ENCODE measurements around the gene IMPACT. TPM values are rescaled to one million over a fixed set of nuclear protein-coding genes. Genes with fewer than 3 reads are reported as not detected.

Gene IMPACT
- total RNA-seq, 4 donors from 2014 or later = 14.9 to 22.9 (median 20.3) TPM

GRCh38 chr18:24470805-24471204 is 44.3 kb downstream of the IMPACT start:
- ATAC-seq (ENCODE audit: low FRiP score) = no peak
- DNase-seq (ENCODE audit: low spot score) = no peak
- TF ChIP-seq CTCF (IDR thresholded peaks at IDR 0.05) = no peak

GRCh38 chr18:24472591-24472990 is 46.1 kb downstream of the IMPACT start:
- DNase-seq (ENCODE audit: low spot score) (no peak), ATAC-seq (ENCODE audit: low FRiP score) (no peak)
- TF ChIP-seq CTCF (IDR thresholded peaks at IDR 0.05) = no peak

DNA sequence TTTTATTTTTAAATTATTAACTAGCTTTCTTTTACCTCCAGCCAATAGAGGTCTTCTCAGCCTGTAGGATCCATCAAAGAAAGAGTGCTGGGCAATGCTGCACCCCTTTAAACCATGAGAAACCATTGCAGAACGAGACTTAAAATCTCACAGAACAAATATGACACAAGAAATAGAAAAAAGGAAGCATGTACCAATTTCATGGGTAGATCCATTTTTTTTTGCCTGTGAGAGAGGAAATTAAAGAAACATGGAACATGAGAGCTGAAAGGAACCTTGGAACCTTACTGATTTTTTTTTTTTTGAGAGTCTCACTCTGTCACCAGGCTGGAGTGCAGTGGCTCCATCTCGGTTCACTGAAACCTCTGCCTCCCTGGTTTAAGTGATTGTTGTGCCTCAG is 47.9 kb downstream of the IMPACT start:
- no peak for TF ChIP-seq CTCF (IDR thresholded peaks at IDR 0.05)
- no peak for DNase-seq (ENCODE audit: low spot score)
- ATAC-seq (ENCODE audit: low FRiP score) = no peak

DNA sequence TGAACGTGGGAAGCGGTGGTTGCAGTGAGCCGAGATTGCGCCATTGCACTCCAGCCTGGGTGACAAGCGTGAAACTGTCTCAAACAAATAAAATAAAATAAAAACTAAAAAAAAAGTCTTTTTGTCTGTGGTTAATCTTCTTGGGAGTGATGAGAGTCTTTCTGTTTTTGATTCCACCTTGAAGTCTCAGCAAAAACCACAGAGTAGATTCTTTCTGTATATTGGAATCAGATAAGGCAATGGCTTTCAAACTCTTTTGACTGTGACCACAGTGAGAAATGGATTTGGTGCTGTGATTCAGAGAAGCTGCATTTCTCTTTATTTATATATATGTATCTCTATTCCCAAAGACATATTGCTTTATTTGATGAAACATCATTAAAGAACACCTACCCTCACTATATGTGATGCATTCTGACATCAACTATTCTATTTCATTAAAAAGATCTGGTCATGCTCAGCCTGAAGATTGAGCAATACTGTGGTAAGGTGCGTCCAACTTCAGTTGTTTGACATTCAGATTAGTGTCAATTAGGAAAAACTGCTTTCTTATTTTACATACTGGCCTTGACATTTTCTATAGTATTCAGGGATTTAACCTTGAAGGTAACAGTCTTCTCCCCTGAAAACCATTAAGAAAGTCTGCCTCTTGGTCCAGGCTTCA is 49.6 kb downstream of the IMPACT start:
- TF ChIP-seq CTCF (IDR thresholded peaks at IDR 0.05) = no peak
- DNase-seq (ENCODE audit: low spot score) = no peak
- ATAC-seq (ENCODE audit: low FRiP score) = no peak

DNA sequence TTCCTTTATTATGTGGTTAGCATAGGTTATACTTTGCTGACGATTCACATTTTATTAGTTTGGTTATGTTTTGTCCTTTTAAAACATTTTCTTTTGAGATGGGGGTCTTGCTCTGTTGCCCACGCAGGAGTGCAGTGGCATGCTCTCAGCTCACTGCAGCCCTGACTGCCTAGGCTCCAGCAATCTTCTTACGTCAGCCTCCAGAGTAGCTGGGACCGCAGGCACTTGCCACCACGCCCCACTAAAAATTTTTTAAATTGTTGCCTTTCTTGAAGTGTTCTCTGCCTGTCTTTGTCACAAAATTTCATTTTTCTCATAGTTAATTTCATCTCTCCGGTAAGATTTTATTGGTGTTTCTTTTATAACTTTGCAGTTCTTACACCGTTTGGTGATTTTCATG is 52.9 kb downstream of the IMPACT start:
- DNase-seq (ENCODE audit: low spot score) (no peak), ATAC-seq (ENCODE audit: low FRiP score) (no peak)
- TF ChIP-seq CTCF (IDR thresholded peaks at IDR 0.05) = no peak

GRCh38 chr18:24482821-24483220 is 56.4 kb downstream of the IMPACT start:
- DNase-seq (ENCODE audit: low spot score) = no peak
- no peak for ATAC-seq (ENCODE audit: low FRiP score)
- no peak for TF ChIP-seq CTCF (IDR thresholded peaks at IDR 0.05)

DNA sequence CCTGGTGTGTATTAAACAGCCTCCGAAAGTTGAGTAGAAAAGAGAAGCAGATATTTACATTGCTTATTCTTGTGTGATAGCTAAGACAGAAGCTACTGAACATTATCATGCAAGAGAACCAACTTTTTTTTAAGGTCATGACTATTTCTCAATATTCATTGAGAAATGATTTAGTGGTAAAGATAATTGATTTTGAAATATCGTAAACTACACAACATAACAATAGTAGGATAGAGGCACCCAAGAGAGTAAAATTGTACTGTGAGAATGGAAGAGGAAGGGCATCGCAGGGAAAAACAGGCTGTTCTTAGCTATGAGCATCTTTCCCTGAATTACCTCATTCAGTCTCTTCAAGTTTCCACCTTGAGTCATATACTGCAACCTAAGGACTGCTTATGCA is 59.2 kb downstream of the IMPACT start:
- TF ChIP-seq CTCF (IDR thresholded peaks at IDR 0.05) = no peak
- ATAC-seq (ENCODE audit: low FRiP score) = no peak
- DNase-seq (ENCODE audit: low spot score) = no peak
